Measurements from ENCODE around the gene BTN3A1. TPM values are rescaled to one million over a fixed set of nuclear protein-coding genes. Genes with fewer than 3 reads are reported as not detected.

BTN3A1 gene
- total RNA-seq, 1 experiment from 2014 or later = 4.5 TPM

GRCh38 chr6:26379292-26379691 lies 22.8 kb upstream of the BTN3A1 start:
- no peak for DNase-seq (ENCODE audit: low spot score)

DNA sequence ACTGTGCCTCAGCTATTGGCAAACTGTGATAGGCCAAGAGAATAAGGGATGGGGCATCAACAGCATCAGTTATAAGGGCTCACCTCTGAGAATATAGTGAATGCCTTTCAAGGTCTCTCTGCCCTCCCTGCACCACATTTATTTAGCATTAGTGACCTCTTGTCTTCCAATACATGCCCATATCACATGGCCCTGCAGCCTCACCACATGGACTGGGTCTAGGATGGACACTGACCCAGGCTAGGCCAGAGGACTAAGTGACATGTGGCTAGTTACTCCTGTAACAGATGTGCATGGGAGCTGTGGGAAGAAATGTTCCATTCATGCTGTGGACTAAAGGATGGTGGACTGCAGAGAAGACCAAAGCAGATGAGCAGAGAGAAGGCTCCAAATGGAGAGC lies 22.3 kb upstream of the BTN3A1 start:
- DNase-seq (ENCODE audit: low spot score) = no peak

DNA sequence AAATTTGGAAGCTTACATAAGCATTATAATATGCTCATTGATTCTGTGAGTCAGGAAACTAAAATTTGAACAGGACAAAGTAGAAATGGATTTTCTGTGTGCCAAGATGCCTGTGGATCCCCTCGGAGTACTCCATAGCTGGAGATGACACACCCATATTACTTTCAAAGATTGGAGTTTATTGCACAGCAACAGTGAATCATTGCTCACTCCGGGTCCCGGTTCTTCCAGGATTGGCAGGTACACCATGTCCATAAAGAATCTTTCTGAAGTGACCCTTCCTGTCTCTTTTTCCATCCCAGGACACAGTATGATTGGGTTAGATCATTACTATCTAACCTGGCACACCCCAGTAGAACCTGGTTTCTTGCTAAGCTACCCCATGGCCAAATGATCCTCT lies 21.8 kb upstream of the BTN3A1 start:
- no peak for DNase-seq (ENCODE audit: low spot score)

DNA sequence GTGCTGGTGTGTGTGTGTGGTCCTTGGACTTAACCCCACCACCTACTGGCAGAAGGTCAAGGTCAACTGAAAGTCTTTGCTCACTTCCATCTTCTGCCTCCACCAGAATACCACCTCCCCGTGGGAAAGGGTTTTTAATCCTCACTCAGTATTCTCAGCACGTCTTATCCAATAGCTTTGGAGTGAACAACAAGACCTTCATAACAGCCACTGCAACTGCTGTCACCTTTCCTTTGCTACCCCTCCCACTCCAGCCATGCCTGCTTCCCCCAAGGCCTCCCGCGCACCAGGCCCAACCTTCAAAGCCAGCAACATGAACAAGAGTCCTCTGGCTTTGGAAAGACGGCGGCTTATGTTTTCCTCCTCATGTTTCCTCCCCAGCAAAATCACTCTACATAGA lies 20.0 kb upstream of the BTN3A1 start:
- DNase-seq (ENCODE audit: low spot score) = no peak

DNA sequence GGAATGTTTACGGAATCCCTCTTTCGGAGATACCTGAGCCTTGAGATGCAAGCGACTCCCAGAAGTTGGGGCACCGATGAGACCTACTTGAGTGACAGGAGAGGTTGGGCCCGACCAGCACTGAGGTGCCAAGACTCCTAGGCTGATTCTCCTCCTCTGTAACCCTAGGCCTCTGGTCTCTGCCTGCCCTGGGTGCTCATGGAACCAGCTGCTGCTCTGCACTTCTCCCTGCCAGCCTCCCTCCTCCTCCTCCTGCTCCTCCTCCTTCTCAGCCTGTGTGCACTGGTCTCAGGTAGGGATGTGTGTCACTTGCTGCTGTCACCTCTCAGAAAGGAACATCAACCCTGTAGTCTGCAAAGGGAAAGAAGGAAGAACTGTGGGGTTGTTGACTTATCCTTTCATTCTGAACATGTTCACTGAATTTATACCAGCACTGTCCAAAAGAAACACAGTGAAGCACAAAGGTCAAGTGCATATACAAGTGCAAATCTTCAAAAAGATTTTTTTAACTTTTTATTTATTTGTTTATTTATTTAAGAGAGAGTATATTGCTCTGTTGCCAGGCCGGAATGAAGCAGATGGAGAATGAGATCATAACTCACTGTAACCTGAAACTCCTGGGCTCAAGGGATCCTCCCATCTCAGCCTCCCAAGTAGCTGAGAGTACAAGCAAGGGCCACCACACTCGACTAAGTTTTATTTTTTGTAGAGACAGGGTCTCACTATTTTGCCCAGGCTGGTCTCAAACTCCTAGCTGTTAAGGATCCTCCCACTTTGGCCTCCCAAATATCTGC lies 18.3 kb upstream of the BTN3A1 start:
- DNase-seq (ENCODE audit: low spot score) = peak; percentile 27

DNA sequence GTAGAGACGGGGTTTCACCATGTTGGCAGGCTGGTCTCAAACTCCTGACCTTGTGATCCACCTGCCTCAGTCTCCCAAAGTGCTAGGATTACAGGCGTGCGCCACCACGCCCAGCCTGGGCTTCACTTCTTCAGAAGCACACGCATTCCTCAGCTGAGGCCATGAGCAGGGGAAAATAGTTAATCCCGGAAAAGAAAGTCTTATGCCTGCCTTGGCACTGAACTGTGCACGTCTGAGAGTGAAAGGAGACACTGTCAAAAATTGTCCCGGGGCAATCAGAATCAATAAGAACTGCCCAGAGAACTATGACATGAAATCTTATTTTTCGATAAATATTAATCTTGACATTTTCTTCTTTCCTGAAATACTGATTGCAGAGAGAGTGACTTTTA lies 16.3 kb upstream of the BTN3A1 start:
- no peak for DNase-seq (ENCODE audit: low spot score)

DNA sequence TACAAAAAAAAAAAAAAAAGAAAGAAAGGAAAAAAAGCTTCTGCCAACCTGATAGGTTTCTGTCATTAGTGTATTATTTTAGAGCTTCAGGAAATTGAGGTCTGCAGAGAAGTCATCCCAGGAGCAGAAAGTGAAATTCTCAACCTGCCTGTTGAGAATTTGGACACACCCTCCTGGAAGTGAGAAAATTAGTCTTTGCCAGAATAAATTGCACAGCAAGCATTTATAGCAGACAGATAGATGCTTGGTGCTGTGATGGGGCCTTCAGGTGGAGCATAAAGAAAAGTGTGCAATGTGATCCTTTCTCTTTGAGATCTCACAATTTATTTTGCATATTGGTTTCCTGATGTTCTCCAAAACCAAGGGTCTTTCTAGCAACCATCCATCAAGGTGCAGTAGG lies 14.5 kb upstream of the BTN3A1 start:
- DNase-seq (ENCODE audit: low spot score) = no peak

DNA sequence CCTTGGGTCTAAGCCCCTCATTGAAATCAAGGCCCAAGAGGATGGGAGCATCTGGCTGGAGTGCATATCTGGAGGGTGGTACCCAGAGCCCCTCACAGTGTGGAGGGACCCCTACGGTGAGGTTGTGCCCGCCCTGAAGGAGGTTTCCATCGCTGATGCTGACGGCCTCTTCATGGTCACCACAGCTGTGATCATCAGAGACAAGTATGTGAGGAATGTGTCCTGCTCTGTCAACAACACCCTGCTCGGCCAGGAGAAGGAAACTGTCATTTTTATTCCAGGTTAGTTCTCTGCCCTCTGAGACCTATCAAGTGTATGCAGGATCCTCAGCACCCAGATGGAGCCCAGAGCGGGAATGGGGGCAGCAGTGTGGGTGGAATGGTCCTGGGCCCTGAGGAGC lies 14.1 kb upstream of the BTN3A1 start:
- no peak for DNase-seq (ENCODE audit: low spot score)

GRCh38 chr6:26388441-26388840 lies 13.6 kb upstream of the BTN3A1 start:
- no peak for DNase-seq (ENCODE audit: low spot score)

DNA sequence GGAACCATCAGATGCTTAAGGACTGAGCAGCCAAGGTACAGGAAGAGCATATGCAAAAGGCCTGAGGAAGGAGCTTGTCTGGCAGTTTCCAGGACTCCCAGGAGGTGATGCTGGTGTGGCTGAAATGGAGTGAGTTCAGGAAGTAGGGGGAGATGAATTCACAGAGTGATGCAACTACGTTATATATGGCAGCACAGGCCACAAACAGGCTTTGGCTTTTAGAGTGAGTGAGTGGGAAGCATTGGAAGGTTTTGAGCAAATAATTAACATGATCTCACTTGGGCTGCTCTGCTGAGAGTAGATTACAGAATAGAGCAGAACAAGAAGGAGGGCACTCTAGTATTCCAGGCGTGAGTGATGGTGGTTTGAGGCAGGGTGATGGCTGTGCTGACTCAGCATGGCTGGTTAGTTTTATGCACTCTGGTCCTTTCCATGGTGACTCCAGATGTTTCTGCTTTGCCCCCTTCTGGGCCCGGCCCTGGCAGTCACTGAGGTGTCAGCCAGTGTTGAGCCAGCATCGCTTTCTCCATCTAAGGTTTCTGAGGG lies 12.7 kb upstream of the BTN3A1 start:
- no peak for DNase-seq (ENCODE audit: low spot score)

DNA sequence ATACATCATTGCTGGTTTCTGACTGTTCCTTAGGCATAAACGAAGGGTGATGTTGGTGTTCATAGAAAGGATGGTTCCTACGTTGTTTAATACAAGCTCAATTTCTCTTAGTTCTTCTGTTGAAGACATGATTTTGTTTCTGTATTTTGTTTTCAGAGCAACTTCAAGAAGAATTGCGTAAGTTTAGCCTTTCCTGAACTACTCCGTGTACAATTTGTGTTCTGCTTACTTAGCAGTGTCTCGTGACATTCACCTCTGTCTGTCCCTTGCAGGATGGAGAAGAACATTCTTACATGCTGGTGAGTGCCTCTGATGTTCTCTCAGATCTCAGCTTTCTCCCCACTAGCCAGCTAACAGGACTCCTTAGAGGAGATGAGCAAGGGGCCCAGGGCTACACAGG lies 11.5 kb upstream of the BTN3A1 start:
- DNase-seq (ENCODE audit: low spot score) = no peak

DNA sequence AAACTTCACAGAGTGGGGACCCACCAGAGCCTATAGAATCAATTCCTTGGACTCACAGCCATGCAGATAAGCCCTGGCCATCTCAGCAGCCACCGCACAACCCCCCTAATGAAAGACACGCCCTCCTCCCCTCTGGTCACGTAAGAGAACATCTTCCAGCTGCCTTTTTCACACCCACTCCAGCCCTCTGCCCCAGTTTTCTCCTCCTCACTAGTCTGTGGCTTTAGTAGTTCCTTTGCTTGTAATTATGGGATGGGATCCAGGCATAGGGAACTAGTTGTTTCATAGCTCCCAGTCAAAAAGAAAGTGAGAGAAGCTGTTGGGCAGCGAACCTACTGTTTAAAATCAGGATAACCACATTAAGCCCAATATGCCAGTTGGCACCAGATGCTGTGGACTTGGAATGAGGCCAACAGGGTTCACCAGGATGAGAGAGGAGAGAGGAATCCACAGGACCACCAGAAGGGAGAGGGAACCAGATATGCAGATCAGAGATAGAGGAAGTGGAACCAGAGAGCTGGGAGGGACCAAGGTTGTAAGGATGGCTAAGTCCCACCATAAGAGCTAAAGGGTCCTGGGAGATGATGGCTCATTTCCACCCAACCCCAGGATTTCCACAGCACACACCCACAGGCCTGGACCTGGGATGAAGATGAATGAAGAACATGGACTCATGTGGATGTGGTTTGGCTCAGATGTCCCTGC lies 9.0 kb upstream of the BTN3A1 start:
- DNase-seq (ENCODE audit: low spot score) = no peak

- peak; percentile 45 for DNase-seq (ENCODE audit: low spot score)
Observed at GRCh38 chr6:26394289-26394688, 7.8 kb upstream of the BTN3A1 start.

GRCh38 chr6:26398555-26398954 lies 3.5 kb upstream of the BTN3A1 start:
- DNase-seq (ENCODE audit: low spot score) = no peak

GRCh38 chr6:26400626-26401025 lies 1.4 kb upstream of the BTN3A1 start:
- DNase-seq (ENCODE audit: low spot score) = no peak

DNA sequence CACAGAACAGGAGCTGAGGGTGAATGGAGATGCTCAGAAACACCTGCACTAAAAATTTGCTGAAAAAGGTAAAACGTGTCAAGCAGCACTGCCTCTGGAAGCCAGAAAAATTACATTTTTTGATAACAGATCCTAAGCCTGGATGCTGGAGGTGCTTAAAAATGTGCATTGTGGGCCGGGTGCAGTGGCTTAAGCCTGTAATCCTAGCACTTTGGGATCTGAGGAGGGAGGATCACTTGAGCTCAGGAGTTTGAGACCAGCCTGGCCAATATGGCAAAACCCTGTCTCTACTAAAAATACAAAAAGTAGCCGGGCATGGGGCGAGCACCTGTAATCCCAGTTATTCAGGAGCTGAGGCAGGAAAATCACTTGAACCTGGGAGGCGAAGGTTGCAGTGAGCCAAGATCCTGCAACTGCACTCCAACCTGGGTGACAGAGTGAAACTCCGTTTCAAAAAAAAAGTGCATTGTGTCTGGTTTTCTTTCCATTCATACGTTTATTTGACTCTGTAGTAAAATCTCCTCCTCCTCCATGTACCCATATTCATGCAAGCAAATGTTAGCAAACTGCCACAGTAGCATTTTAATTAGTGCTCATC lies 587 bp upstream of the BTN3A1 start:
- DNase-seq (ENCODE audit: low spot score) = no peak

DNA sequence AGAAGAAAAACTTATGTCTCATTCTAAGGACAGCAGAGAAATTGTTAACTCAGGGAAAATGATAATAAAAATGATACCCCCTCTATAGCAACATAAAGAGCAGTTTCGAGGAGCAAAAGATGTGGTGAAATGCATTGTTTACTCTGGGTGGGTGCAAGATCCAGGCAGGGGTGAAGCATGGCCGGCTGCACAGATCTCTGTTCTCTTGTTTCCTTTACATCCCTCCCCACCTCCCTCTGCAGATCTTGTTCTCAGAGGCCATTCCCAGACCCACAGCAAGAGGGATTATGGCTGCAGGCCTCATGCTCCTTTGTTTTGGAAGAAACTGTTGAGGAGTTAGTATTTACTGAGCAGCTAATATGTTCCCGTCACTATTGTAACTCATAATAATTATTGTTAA lies 1.8 kb downstream of the BTN3A1 start:
- DNase-seq (ENCODE audit: low spot score) = no peak

DNA sequence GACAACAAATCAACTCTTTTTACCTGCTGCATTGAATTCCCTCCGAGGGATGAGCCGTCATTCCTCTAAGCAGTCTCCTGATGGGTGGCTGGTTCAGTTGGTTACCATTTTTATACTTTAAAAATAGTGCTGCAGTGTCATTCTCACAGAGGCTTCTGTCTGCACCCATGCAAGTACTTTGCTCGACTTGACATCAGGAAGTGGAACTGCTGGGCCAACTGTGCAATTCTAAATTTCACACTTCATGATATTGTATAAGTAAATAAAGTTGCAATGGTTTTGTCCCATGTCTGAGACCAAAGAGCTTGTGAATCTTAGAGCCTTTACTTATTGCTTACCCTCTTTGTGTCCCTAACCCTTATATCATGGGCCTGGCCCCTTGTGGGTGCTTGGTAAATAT lies 2.5 kb downstream of the BTN3A1 start:
- no peak for DNase-seq (ENCODE audit: low spot score)

GRCh38 chr6:26408828-26409730 lies 7.0 kb downstream of the BTN3A1 start:
- DNase-seq (ENCODE audit: low spot score) = no peak

GRCh38 chr6:26411751-26412150 lies 9.7 kb downstream of the BTN3A1 start:
- no peak for DNase-seq (ENCODE audit: low spot score)

DNA sequence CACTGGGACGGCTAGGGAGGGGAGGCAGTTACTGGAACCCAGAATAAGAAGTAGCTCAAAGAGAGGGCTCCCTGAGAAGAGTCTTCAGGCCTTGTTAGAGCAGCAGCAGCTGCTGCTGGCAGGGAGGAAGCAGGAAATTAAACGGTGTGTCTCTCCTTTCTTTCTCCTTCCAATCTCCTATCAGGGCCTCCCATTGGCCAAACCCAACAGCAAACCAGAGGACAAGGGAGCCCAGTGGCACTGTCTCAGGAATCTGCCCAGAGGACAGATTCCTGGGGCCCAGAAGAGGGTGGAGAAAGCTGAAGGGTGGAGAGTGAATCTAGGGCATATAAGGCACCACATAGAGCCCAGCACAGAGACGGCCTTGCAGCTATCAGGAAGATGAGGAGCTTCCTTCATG lies 10.2 kb downstream of the BTN3A1 start:
- DNase-seq (ENCODE audit: low spot score) = no peak

- no peak for DNase-seq (ENCODE audit: low spot score)
Observed at GRCh38 chr6:26412954-26413353, 10.9 kb downstream of the BTN3A1 start.
